ENCODE results near the gene CDH6. TPM values are rescaled to one million over a fixed set of nuclear protein-coding genes. Genes with fewer than 3 reads are reported as not detected.

The CDH6 gene
- total and polyA plus RNA-seq, 2 of the 13 experiments (the other 11 are each of a cell fraction or from before 2014, with no cell fraction given), result not detected

- Histone ChIP-seq H3K9ac (ENCODE audit: insufficient read depth, low read depth, low read length) (no peak overlapping the region), H3K9me3 (ENCODE audit: low read length) (peaks cover 10% of the 10 kb centered on the region; the same call in 1 of the 2 replicates), H3K4me3 (replicated peaks in 1 of 3; ENCODE audit: insufficient read depth in 1 of 3, low read depth in 2 of 3, low read length in 3 of 3) (no peak overlapping the region), H3K79me2 (ENCODE audit: insufficient read depth, low read length) (no peaks in the 10 kb centered on the region), H3K27ac (ENCODE audit: extremely low read length, insufficient read depth, low read length) (no peak overlapping the region), H2AFZ (ENCODE audit: low read length) (no peak overlapping the region), H4K20me1 (ENCODE audit: insufficient read depth, low read length) (no peaks in the 10 kb centered on the region), H3K4me2 (ENCODE audit: low read depth, low read length) (no peak overlapping the region), H3K36me3 (replicated peaks in 1 of 2; ENCODE audit: control insufficient read depth in 1 of 2, insufficient read depth in 2 of 2, low read length in 2 of 2) (no peaks in the 10 kb centered on the region), H3K27me3 (ENCODE audit: control insufficient read depth in 1 of 2, insufficient read depth in 2 of 2, low read length in 2 of 2) (0 out of 5 replicates have a peak, but pooled peaks cover 0 to 3% of the 10 kb centered on the region in 2 experiments), H3K4me1 (ENCODE audit: insufficient read depth, low read length) (no peaks in the 10 kb centered on the region)
- intact Hi-C loops (cut with micrococcal nuclease; ENCODE audit: unreplicated experiment), result no loop called here
- no TSS peak for BruUV-seq (replicated peaks)
- no peak for ATAC-seq
- TF ChIP-seq HNF1B (CRISPR knock-in tag; IDR thresholded peaks at IDR 0.05) (no peak), CSRNP2 (CRISPR knock-in tag; conservative IDR thresholded peaks at IDR 0.05; ENCODE audit: low read depth) (no peak), ZNF275 (CRISPR knock-in tag; IDR thresholded peaks at IDR 0.05; ENCODE audit: borderline replicate concordance) (no peak), MZF1 (CRISPR knock-in tag; IDR thresholded peaks at IDR 0.05; ENCODE audit: borderline replicate concordance) (no peak), RFXANK (CRISPR knock-in tag; IDR thresholded peaks at IDR 0.05) (no peak), REL (CRISPR knock-in tag; conservative IDR thresholded peaks at IDR 0.05) (no peak), ZNF407 (CRISPR knock-in tag; IDR thresholded peaks at IDR 0.05; ENCODE audit: not compliant biosample characterization) (no peak), ATF5 (CRISPR knock-in tag; IDR thresholded peaks at IDR 0.05; ENCODE audit: low read depth) (no peak), ZNF331 (CRISPR knock-in tag; IDR thresholded peaks at IDR 0.05) (no peak), TBX2 (CRISPR knock-in tag; IDR thresholded peaks at IDR 0.05; ENCODE audit: borderline replicate concordance) (no peak), KAT8 (CRISPR knock-in tag; IDR thresholded peaks at IDR 0.05) (no peak), ZSCAN9 (CRISPR knock-in tag; IDR thresholded peaks at IDR 0.05; ENCODE audit: borderline replicate concordance) (no peak)
- in situ Hi-C loops (cut with HindIII; ENCODE audit: extremely low pct_ligation_motif_present, low pct_unique_long_range_greater_than_20kb), result no loop called here
- ChIA-PET POLR2A (no interaction called here), CTCF (ENCODE audit: low intra/inter-chr PET ratio, low total read pairs) (no interaction called here)
- FAIRE-seq, result no peak
- DNase-seq (ENCODE audit: low spot score), result no peak
- WGBS (ENCODE audit: low lambda C conversion rate), result 0% methylated on average over 1 of the region's 1 CpG
Measured at GRCh38 chr5:31362529-31362900, 169.0 kb downstream of the CDH6 start.
